H1 (cell line): ENCODE results near the gene FAM219A.

Source experiments
- CTCF ChIP-seq, 3 experiments: IDR thresholded peaks; 1 replicate in 2 of 3; 2 replicates in 1 of 3; pipeline versions ENCODE4 v1.5.1 to v1.6.1; 2011; ENCODE audit warnings: low read length in 3 of 3, mild to moderate bottlenecking in 3 of 3, inconsistent platforms in 2 of 3, low read depth in 1 of 3, moderate library complexity in 1 of 3; ENCODE audit not compliant: insufficient read depth in 1 of 3; ENCODE audit errors: control extremely low read depth in 1 of 3
- EP300 ChIP-seq, 2 experiments: IDR thresholded peaks; 1 replicate in 1 of 2; 2 replicates in 1 of 2; pipeline ENCODE4 v1.6.1; 2011 to 2012; ENCODE audit warnings: low read depth in 2 of 2, low read length in 2 of 2, mild to moderate bottlenecking in 2 of 2, borderline replicate concordance in 1 of 2, inconsistent platforms in 1 of 2, moderate library complexity in 1 of 2
- EZH2 ChIP-seq: fragments of 200-600 bp; sonication (generic); IDR thresholded peaks from 2 replicates; pipeline ENCODE4 v1.7.1; 2012; ENCODE audit warnings: low read depth, mild to moderate bottlenecking, moderate library complexity, low read length, inconsistent platforms; ENCODE audit not compliant: severe bottlenecking
- HDAC2 ChIP-seq, 2 experiments: fragments of 300-600 bp in 1 of 2; sonication (generic) in 1 of 2; IDR thresholded peaks; 2 replicates each; pipeline ENCODE4 v1.6.1; 2011 to 2012; ENCODE audit warnings: low read depth in 2 of 2, low read length in 2 of 2, mild to moderate bottlenecking in 2 of 2, moderate library complexity in 2 of 2, borderline replicate concordance in 1 of 2, inconsistent platforms in 1 of 2
- JUND ChIP-seq: IDR thresholded peaks from 2 replicates; pipeline ENCODE4 v1.6.1; 2011; ENCODE audit warnings: mild to moderate bottlenecking, improper control_type of control experiment, low read length
- MAX ChIP-seq: IDR thresholded peaks from 2 replicates; pipeline ENCODE4 v1.6.1; 2012; ENCODE audit warnings: inconsistent platforms
- PHF8 ChIP-seq: fragments of 200-600 bp; sonication (generic); conservative IDR thresholded peaks from 2 replicates; pipeline ENCODE4 v1.7.1; 2012; ENCODE audit warnings: low read depth, mild to moderate bottlenecking, inconsistent platforms, low read length, moderate library complexity
- POLR2A ChIP-seq, 2 experiments: IDR thresholded peaks; 1 replicate in 1 of 2; 2 replicates in 1 of 2; pipeline ENCODE4 v1.6.1; 2011; ENCODE audit warnings: low read depth in 2 of 2, low read length in 2 of 2, mild to moderate bottlenecking in 2 of 2; ENCODE audit errors: control extremely low read depth in 1 of 2
- POLR2AphosphoS5 ChIP-seq: IDR thresholded peaks from 2 replicates; pipeline ENCODE4 v1.6.1; 2011; ENCODE audit warnings: low read depth, low read length
- SP1 ChIP-seq: IDR thresholded peaks from 2 replicates; pipeline ENCODE4 v1.6.1; 2011; ENCODE audit warnings: low read depth, low read length
- SRF ChIP-seq: IDR thresholded peaks from 2 replicates; pipeline ENCODE4 v1.6.1; 2011; ENCODE audit warnings: mild to moderate bottlenecking, low read depth, low read length, moderate library complexity
- TAF1 ChIP-seq: IDR thresholded peaks from 2 replicates; pipeline ENCODE4 v1.6.1; 2011; ENCODE audit warnings: mild to moderate bottlenecking, low read depth, low read length
- ZNF274 ChIP-seq: IDR thresholded peaks from 2 replicates; pipeline ENCODE4 v1.7.0; 2012; ENCODE audit warnings: low read length, borderline replicate concordance; ENCODE audit errors: extremely low read depth

GRCh38 chr9:34387239-34387638, 71.1 kb downstream of the FAM219A start:
- TF ChIP-seq CTCF (IDR thresholded peaks at IDR 0.05; ENCODE audit: control extremely low read depth in 1 of 3, insufficient read depth in 1 of 3, low read depth in 1 of 3, low read length in 3 of 3) (no peak), JUND (no peak), PHF8 (no peak), POLR2A (IDR thresholded peaks at IDR 0.05; ENCODE audit: control extremely low read depth in 1 of 2, low read depth in 2 of 2, low read length in 2 of 2) (no peak), ZNF274 (no peak), MAX (no peak), EZH2 (no peak), HDAC2 (IDR thresholded peaks at IDR 0.05; ENCODE audit: borderline replicate concordance in 1 of 2, low read depth in 2 of 2, low read length in 2 of 2) (no peak), TAF1 (no peak), SP1 (no peak), SRF (no peak), EP300 (IDR thresholded peaks at IDR 0.05; ENCODE audit: borderline replicate concordance in 1 of 2, low read depth in 2 of 2, low read length in 2 of 2) (no peak), POLR2AphosphoS5 (no peak)
